T-helper 22 cell (primary cell): ENCODE data around the gene NFIA.

Experiments
- DNase-seq: peaks from one replicate; pipeline ENCODE4 v3.0.0-alpha.2; 2020; ENCODE audit warnings: low read depth

NFIA gene

DNA sequence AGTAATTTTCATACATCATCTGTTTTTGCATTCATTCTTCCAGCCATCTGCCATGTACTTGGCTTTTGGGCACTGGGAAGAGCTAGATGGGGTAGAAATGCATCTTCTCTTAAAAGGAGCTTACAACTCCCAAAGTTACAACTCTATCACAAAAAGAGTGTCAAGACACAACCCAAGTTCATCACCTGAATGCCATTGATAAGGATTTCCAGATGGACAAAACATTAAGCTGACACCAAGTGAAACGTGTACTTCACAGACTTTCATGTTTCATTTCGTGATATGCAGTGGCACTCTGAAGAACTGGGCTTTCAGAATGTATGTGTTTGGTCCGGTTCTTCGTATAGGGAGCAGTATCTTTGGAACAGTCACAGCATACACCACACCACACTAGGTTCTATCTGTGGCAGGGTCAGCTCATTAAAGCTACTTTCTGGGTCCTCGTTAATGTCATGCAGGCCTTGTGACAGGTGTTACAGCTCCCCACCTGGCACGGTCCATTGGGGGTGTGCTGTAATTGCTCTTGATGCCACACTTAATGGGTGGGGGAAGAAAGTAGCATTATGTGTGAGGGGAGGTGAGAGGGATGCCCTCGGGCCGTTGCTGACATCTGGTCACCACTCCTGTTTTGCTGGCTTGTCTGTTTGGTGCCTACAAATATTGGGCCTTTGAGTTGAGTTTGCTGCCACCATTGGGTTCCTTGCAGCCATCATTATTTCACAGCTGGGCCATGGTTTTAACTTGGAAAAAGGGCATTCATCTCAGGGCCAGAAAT lies 164.9 kb downstream of the NFIA start:
- DNase-seq: no peak

DNA sequence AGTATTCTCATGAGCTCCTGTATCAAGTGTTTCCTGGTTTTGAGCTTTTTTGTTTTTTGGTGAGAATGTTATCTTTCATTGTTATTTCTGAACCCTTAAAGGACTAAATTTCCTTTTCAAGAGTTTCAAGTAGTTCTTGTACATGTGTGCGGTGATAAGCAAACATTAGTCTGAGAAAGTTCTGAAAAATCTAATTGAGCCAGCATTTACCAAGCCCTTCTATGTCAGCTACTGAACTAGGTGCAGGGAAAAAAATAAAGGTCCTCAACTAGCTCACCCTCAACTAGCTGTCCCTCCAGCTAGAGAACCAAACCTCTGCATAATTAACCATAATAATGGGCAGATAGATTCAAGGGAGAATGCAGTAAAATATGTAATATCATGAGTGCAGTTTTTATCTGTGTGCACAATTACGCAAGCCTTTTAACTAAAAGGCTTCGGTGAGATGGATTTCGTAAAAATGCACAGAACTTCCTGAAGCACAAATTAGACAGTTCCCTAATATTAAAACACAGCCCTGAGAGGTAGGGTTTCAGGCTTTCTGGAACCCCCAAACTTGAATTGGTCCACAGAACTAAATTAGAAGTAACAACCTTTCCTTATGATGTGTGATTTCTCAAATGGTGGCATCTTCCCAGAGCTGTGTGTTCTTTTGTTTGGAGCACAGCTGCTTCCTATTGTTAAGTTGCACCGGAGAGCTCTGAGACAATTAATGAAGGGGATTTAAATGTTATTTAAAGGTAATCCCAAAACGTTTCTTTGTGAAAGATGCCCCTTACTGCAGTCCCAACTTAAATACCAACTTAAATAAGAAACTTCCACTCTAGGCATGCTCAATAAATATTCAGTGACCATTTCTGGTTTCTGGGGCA lies 165.8 kb downstream of the NFIA start:
- DNase-seq: no peak

DNA sequence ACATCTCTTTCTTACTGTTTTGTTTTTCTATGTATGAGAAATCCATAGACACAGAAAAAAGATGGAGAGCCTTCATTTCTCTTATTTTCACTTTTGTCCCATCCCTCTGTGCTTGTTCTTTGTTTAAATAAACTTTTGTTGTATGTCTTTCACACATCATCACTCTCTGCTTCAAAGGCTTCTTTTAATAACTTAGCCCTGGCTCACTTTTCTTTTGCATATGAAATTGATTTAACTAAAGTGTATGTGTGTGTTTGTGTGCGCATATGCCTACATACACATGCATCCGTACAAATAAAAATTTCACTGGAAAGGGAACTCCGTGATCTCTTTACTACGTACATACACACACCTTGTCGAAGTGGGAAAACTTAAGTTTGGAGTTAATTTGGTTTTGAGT lies 168.6 kb downstream of the NFIA start:
- DNase-seq: no peak

DNA sequence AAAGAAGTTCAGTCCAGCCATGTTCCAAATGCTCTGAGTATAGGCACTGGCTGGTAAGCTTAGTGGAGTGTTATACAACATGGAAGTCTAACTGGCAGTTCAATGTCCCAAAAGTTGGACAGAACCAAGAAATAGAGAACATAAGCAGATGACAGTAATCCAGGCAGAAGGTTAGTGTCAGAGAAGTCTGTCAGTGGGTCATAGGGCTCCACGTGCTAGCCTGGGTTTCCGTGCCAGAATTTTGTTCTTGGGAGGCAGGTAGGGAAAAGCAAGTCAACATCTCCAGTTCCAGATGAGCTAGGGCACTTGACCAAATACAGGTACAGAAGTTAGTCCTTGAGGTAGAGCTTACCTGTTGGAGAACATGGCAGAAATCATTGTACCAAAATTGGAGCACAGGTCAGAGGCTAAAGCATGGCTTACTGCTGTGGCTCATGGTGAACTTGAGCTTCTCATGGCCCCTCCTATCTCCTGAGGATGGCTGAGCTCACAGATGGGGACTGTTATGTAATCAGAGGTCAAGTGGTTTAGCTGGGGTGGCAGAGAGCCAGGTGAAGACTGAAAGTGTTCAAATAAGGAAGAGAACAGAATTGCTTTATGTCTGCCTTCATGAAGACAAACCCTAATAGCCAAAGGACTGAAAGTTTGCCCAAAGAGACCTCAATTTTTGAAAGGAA lies 170.8 kb downstream of the NFIA start:
- no peak for DNase-seq

DNA sequence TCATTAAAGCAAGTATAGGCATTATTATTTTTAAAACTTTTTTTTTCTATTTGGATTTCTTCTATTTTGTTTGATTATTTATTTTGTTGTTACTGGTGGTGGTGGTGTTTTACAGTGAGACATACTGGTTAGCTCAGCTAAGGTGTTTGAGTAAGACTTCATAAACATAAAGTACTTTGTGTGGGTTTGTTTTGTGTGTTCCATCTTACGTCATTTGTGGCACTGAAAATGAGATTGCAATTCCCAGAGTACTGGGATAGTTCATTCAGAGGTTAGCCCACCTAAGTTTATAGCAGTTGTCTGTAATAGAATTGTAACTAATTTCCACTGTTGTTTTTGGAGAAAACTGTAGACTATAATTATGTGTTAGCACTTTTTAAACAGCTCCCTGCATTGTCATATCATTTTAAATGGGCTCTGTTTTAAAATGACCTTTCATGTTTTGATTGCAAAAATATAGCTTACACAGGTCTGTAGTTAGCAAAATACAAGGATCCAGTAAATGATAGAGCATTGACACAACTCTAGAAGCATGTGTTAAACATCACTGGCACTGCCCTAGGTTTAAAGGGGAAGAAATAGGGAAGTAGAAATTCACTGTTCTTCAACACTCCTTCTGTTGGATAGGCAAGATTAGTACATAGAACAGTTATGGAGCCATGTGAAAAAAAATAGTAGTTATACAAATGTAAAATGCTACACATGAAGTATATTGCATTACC lies 171.7 kb downstream of the NFIA start:
- DNase-seq: no peak

DNA sequence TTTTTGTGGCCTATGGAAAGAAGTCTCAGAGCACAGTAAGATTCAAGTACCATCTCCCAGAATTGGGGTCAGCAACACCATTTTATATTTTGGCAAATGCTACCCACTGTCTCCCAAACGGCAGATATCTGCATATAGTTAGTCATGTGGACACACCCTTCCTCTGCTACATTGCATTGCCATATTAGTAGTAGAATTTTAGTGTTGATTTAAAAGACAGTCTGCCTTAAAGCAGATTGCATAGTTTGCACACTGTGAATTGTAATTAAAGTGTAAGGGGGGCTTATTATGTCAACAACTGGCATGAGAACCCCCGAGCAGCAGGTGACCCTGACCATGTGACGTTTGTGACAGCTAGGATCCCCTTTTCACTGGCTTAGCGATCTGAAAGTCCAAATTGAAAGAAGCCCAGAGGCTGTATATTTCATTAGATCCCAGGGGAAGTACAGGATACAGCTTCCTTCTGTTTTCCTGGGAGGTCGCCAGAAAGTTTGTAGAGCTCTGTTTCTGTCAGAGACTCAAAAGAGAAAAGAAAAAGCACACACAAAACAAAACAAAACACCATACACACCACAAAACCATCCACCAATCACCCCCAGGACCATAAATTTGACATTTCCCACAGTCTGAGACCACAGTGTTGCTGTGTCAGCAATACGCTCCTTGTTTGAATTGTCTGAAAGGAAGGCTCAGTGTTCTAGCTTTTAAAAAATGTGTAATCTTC lies 172.4 kb downstream of the NFIA start:
- DNase-seq: no peak

DNA sequence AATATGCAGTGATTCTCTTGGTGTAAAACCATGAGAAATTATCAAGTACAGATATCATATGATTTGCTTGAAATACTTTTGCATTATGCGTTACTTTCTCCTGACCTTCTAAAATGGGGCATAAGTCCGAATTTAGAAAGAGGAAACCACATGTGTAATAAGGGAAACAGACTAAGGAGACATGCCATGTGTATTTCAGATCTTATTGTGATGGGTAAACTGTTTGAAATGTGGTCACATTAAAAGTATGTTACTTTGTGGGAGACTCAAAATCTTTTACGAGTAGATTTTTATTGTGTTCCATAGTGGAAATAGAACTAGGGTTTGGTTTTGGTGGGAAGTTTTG lies 173.0 kb downstream of the NFIA start:
- DNase-seq: no peak

DNA sequence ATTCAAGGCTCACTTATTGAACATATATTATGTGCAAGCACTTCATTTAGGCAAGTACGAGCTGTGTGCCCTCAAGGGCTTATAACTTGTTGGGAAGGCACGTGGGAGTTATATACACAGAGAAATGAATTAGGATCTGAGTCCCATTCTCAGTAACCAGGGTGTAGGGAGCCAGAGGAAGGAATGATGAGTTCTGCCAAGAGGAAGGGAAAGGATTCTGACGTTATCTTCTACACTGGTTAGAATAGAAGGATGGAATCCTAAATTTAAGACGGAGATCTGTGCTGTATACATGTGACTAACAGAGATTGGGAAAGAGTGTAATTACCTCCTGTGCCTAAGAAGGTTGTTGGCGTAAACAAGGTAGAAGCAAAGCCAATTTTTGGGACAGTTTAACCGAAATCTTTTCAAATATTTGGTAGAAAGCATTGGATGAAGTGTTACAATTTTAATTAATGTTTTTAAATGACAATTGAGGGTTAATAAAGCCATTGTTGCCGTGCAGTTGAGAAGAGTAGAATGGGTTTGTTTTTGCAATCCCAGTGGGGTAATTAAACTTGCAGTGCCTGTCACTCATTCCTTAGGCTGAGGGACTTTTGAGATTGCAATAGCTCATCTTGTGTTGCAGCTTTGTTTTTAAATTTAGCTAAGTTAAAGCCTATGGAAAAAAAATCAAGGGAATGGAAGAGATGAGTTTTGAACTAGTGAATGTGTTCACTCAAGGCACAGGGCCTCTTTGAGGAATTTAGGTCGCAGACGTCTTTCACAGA lies 177.2 kb downstream of the NFIA start:
- no peak for DNase-seq

DNA sequence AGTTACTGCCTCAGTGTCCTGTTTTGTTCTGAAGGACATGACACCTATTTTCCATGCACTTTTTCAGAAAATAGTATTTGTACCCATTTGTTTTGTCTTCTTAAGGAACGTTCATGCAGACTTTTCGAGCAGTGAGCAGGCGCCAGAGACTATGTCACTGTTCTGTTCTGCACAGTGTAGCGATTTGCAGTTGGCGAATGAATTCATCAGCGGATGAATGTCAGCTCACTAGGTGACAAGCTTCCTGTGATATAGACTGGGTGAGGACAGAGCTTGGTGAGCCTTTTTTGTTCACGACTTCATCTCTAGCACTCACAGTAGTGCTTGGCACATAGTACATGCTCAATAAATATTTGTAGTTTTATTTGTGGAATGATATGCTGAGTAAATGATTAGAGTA lies 177.8 kb downstream of the NFIA start:
- no peak for DNase-seq

DNA sequence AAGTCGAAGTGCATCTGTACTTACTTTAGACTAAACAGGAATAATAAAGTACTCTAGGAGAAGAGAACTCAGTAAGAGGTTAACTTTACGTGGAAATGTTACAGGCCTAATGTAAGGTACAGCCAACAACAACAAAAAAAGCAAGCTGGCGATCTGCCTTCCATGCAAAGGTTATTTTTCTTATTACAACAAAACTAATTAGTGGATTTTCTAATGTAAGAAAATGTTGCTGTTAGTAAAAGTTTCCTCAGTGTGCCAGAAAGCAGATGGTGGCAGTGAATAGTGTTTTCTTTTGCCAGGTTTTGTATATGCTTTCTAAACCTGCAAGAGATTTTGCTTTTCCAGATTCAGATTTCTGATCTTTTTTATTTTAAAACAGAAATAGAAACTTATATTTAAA lies 179.2 kb downstream of the NFIA start:
- DNase-seq: no peak

DNA sequence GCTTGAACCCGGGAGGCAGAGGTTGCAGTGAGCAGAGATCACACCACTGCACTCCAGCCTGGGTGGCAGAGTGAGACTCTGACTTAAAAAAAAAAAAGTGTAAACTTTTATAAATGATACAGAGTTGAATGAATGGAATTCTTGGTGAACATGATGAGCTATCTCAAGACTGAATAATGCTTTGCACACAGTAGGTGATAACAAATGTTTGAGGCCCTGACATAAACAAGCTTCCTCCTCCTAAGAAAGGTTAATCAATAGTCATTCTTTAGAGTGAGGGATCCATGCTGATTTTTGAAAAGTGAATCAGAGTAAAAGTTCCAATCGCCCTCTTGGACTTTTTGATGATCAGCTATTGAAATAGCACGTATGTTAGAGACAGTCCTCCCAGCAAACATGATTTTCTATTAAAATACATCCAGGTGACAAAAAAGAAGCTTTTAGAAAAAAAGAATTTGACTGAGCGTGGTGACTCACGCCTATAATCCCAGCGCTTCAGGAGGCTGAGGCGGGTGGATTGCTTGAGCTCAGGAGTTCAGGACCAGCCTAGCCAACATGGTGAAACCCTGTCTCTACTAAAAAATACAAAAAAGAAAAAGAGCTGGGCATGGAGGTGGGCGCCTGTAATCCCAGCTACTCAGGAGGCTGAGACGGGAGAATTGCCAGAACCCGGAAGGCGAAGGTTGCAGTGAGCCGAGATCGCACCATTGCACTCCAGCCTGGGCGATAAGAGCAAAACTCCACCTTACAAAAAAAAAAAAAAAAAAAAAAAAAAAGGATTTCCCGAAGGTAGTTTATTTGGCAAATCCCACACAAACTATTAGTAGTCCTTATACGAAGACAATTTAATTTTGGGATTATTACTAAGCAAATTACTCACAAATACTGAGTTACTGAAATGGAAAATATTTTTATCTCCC lies 181.8 kb downstream of the NFIA start:
- DNase-seq: no peak

DNA sequence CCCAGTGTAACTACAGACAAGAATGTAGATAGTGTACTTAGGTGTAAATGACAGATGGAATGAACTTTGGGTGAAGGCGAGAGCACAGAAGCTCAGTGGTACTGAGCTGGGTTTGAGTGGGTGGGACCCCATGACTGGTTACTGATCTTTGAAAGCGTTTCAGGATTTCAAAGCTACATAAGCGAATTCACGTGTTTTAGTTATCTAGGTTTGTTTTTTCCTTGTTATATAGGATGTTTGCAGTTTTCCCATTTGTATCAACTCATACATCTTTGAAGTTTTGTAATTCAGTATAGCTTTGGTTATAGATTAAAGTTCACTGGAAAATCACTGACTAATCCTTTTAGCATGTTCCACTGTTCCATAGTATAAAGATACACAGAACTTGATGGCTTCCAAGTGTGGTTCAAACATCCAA lies 182.5 kb downstream of the NFIA start:
- DNase-seq: no peak

DNA sequence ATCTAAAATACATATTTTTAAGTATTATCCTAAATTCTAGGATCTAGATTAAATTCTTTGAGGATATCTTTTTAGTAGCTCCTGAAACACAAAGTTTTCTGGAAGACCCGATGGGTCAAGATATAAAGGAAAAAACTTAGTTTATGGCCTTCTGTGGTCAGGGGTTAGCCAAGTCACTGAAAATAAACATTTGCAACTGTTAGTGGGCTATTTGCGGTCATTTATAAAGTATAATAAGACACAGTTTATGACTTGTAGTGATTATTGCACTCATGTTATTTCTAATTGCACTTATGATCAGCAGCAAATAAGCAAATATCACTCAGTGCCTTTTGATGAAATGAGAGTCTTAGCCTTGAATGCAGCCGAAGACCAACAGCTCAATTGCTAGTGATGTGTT lies 183.3 kb downstream of the NFIA start:
- DNase-seq: no peak

DNA sequence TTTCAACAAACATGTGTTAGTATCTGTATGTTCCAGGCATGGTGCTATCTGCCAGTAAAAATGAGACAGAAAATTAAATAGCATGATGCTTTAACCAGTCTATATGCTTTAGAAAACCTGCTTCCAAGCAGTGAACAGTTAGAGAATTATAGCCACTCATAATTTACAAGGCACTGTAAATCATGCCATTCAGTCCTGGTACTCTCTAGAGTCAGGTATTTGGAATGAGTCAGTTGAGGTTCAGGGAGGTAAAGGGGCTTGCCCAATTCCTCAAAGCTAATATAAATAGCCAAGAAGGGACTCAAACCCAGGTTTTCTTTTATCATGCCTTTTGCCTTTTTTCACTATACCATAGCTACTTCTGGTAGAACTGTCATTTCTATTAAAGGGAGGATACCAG lies 184.4 kb downstream of the NFIA start:
- no peak for DNase-seq

DNA sequence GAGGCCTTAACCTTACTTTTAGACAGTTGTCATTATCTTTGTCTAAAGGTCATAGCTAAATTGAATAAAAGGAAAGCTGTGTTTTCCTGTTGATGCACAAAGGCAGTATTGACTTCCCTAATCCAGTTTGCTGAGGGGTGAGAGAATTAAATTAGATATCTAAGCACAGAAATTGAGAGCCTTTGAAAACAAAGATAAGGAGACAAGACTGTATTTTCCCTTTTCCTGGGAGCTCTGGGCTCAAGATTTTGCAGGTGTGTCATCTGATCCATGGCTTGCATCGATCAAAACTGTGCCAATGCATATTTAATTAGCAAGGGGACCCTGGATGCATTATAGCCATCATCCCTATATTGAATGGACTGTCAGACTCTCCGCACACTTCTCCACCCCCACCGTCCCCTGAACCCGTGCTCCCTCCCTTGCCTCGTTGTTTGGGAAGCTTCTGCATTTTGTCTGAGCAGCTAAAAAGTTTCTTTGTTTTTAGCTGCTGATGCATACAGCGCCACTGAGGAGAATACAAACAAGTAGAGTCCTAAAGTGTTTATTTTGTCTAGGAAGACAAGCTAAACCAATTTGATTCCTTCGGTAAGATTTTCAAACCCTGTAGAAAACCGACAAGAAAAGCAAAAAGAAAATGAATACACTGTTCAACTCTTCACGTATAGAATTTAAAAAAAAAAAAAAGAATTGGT lies 186.3 kb downstream of the NFIA start:
- no peak for DNase-seq

DNA sequence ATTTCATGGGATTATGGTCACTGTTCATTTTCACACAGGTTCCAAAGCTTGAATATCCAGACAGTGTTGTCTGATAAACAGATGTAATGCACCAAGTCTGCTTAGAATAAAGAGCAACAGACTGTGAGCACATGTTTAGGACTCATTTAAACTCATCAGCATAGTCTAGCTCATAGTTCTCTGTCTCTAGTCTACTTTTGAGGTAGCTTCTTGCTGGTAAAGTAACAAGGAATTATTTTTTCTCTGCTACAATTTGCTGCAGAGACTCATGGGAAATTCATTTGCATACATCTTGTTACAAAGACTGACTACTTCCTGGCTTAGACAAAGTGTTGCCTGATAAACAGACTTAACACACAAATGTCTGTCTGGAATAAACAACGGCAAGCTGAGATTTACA lies 187.2 kb downstream of the NFIA start:
- no peak for DNase-seq

DNA sequence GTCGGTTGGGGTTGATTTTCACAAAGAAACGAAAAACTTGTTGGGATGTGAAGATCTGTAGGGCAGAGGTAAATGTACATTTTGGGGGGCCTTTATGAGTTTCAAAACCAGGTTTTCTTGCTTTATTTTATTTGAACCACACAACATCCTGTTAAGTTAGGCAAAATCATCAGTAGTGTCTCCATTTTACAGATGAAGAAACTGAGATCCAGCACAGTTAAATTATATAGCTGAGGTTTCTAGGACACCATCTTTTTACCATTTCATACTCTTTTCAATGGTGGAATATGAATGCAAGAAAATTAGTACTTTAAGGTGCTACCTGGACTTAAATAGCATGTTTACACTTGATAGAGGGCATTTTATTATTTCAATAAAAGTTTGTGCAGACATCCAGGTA lies 187.7 kb downstream of the NFIA start:
- DNase-seq: no peak

DNA sequence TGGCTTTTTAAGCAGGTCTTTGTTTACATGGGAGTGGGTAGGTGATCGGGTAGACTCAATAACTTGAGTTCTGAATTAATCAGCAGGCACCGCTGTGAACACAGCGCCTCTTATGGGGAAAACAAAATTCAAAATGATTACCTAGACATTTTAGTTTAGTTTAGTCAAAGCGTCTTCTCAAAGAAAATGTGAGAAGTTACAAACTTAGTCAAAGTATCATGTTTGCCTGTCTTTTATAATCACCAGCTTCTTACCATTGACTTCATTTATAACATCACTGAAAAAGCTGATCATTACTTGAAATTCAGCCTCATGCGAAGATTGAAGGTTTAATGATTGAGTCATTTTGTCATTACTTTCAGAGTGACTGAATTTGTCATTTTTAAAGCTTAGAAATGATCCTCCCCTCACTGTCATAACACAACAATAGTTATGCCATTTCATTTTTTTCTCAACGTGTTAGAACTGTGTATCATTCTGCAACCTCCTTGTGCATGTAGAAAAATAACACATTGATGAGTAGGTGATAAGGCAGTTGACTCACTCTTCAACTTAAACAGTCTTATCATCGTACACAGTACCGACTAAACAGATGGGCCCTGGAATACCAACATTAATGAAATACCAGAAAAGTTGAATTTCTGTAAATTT lies 188.5 kb downstream of the NFIA start:
- no peak for DNase-seq

DNA sequence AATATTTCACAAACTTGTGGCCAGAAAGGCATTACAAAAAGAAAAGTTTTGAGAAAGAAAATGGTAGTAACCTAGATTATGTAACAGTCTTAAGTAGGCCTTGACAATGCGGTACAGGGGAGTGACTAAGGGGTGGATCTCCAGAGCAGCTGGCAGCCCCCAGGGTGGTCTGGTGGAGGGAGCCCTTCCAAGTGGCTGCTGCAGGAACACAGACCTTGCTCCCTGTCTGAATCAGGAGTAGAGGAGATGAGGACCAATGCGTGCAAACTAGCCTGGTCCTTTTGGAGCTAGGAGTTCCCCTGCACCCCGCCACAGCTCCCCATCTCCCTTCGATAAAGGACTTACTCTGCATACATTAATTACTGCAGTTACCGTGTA lies 189.0 kb downstream of the NFIA start:
- DNase-seq: no peak
